MCF 10A (cell line): Measurements from ENCODE around the gene AUH. TPM values are rescaled to one million over a fixed set of nuclear protein-coding genes. Genes with fewer than 3 reads are reported as not detected.
A peak's percentile ranks its signal among the peaks of the same experiment; 100 is the strongest.

Experiments used
- BruUV-seq: library from RNA; stranded (reverse); fragments of 400-500 nt; replicated peaks from 2 replicates; lab custom pipeline; 2021; lab: Mats Ljungman, UMichigan
- CTCF ChIA-PET: fragments of 300-600 bp; sonication (Branson Sonifier 250); formaldehyde crosslinking; extraction: SDS; loops from one replicate; lab custom pipeline; 2021; ENCODE audit warnings: antibody characterized with exemption, inconsistent platforms; lab: Yijun Ruan, JAX
- POLR2A ChIA-PET: fragments of 300-600, 350-650 bp; sonication (Branson Sonifier 250); formaldehyde crosslinking; extraction: SDS; loops from one replicate; lab custom pipeline; 2020; ENCODE audit warnings: antibody characterized with exemption, inconsistent platforms; lab: Yijun Ruan, JAX
- DNase-seq: peaks from one replicate; pipeline ENCODE4 v3.0.0-alpha.2; 2018; ENCODE audit not compliant: unreplicated experiment
- H3K27ac Mint-ChIP-seq: one replicate; pipeline ENCODE4 v1.8.0; 2022; ENCODE audit warnings: mild to moderate bottlenecking, low read depth, mixed read lengths; ENCODE audit not compliant: unreplicated experiment
- H3K27me3 Mint-ChIP-seq: one replicate; pipeline ENCODE4 v1.8.0; 2022; ENCODE audit warnings: mixed read lengths; ENCODE audit not compliant: insufficient read depth, unreplicated experiment
- H3K36me3 Mint-ChIP-seq: one replicate; pipeline ENCODE4 v1.8.0; 2022; ENCODE audit warnings: mild to moderate bottlenecking, moderate library complexity, mixed read lengths; ENCODE audit not compliant: insufficient read depth, unreplicated experiment
- H3K4me1 Mint-ChIP-seq: one replicate; pipeline ENCODE4 v1.8.0; 2022; ENCODE audit warnings: mixed read lengths; ENCODE audit not compliant: insufficient read depth, unreplicated experiment
- H3K4me3 Mint-ChIP-seq: one replicate; pipeline ENCODE4 v1.8.0; 2022; ENCODE audit warnings: mild to moderate bottlenecking, moderate library complexity, mixed read lengths; ENCODE audit not compliant: unreplicated experiment
- H3K9me3 Mint-ChIP-seq: one replicate; pipeline ENCODE4 v1.8.0; 2022; ENCODE audit warnings: mixed read lengths; ENCODE audit not compliant: unreplicated experiment
- intact Hi-C: fragments of 100-400 bp; cut with micrococcal nuclease; formaldehyde crosslinking; loops from 2 replicates; pipeline ENCODE4 v1.14.1; 2022
- total RNA-seq: library from RNA; stranded (reverse); gene quantifications from 2 replicates; pipeline ENCODE4 v1.2.3, GENCODE V29; 2022
- TF ChIP-seq, protein P1 (sequence below): fragments of 200-600 bp; IDR thresholded peaks from one replicate; pipeline ENCODE4 v1.8.0; 2022; ENCODE audit warnings: antibody characterized with exemption, mild to moderate bottlenecking; ENCODE audit not compliant: unreplicated experiment

The AUH gene
- total RNA-seq, 1 experiment from 2014 or later, result 20.9 TPM

DNA sequence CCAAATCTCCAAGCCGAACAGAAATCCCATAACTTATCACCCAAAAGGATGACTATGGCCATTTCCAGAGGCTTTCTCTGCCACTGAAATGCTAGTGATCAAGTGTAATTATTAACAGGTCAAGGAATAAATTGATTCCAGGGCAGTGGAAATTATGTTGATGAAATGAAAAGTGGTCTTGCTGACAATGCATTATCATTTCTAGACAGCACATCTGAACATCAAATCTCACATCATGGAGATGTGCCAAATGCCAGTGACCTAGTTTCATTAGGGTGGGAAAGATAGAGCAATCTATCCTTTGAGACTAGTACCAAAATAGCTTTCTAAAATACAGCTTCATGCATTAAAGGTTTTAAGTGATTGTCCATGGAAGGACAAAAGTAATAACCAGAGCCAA, 86.1 kb downstream of the AUH start:
- TF ChIP-seq, protein P1, sequence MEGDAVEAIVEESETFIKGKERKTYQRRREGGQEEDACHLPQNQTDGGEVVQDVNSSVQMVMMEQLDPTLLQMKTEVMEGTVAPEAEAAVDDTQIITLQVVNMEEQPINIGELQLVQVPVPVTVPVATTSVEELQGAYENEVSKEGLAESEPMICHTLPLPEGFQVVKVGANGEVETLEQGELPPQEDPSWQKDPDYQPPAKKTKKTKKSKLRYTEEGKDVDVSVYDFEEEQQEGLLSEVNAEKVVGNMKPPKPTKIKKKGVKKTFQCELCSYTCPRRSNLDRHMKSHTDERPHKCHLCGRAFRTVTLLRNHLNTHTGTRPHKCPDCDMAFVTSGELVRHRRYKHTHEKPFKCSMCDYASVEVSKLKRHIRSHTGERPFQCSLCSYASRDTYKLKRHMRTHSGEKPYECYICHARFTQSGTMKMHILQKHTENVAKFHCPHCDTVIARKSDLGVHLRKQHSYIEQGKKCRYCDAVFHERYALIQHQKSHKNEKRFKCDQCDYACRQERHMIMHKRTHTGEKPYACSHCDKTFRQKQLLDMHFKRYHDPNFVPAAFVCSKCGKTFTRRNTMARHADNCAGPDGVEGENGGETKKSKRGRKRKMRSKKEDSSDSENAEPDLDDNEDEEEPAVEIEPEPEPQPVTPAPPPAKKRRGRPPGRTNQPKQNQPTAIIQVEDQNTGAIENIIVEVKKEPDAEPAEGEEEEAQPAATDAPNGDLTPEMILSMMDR, result no peak
- no peak overlapping the region for H3K4me3 Mint-ChIP-seq
- BruUV-seq, result no TSS peak
- no peak for DNase-seq
- no peak overlapping the region for H3K27ac Mint-ChIP-seq
- ChIA-PET CTCF (interaction anchor here (0.6 kb wide), 1 partner anchor 455 kb away, joined by 3 read pairs; no protein-coding TSS in a partner anchor), POLR2A (interaction anchor here (1.2 kb wide), 1 partner anchor 26 kb away, joined by 3 read pairs; no protein-coding TSS in a partner anchor)
- intact Hi-C loops, result loop anchor here (10.0 kb wide), 1 partner anchor 149 kb away; the partner anchor contains the start of gene NFIL3
- no peaks in the 10 kb centered on the region for H3K27me3 Mint-ChIP-seq
- no peaks in the 10 kb centered on the region for H3K36me3 Mint-ChIP-seq
- no peaks in the 10 kb centered on the region for H3K9me3 Mint-ChIP-seq
- H3K4me1 Mint-ChIP-seq, result peaks cover 4% of the 10 kb centered on the region

DNA sequence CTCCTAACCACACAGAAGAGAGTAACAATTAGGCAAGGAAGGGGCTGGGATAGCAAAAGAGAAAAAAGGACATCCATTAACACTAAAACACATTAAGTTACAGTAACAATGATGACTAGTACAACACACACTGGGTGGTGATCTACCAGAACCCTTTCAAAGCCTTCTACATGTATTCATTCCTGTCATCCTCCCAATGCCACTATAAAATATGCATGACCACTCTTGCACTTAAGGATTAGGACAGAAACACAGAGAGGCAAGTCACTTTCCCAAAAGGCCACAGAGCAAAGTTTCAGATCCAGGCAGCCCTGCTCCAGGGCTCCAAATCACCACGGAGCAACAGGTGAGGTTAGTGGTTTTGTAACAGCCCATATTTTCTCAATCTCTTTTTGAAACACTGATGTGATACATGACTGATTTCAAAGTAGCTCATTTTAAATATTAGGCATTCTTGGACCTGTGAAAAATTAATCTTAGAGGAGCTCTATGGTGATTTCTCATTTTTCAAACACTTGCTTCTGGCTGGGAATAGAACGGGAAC, 86.7 kb downstream of the AUH start:
- CTCF ChIA-PET, result interaction anchor here (0.6 kb wide), 2 partner anchors 244 to 455 kb away, joined by 3 read pairs; no protein-coding TSS in a partner anchor
- intact Hi-C loops, result loop anchor here (10.0 kb wide), 1 partner anchor 150 kb away; the partner anchor contains the start of gene NFIL3

DNA sequence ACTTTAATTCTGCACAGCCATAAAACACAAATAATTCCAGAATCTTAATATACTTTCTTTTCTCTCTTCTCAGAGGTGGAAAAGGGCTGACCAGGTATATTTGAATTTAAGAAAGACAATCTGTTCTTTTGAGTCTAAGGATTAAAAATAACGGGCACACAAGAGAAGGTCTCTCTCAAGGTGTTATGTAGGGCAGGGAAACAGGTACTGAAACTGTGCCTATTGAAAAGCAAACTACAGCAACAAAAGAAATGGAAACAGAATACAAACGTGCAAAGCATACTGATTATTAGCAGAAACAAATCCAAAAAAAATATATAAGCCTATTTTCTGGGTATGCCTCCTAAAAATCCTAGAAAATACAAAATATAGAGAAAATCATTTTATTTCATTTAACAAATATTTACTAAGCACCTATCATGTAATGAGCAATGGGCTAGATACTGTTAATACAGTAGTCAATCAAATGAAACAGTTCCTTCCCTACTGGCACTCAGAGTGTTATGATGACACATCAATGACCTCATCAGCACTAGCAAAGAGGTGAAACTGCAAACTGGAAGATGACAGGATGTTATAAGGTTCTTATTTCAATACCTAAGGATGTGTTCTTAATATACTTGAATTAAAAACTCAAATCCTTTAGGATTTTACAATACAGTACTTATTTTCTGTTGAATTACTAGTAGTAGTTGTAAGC, 87.7 kb downstream of the AUH start:
- no peaks in the 10 kb centered on the region for H3K9me3 Mint-ChIP-seq
- POLR2A ChIA-PET, result interaction anchor here (1.2 kb wide), 1 partner anchor 76 kb away, joined by 5 read pairs; no protein-coding TSS in a partner anchor
- intact Hi-C loops, result loop anchor here (10.0 kb wide), 1 partner anchor 151 kb away; the partner anchor contains the start of gene NFIL3

More for the DNA sequence above, 86.7 kb downstream of the AUH start:
- Mint-ChIP-seq H3K4me3 (no peak overlapping the region), H3K27ac (no peak overlapping the region), H3K36me3 (no peaks in the 10 kb centered on the region), H3K27me3 (no peaks in the 10 kb centered on the region), H3K4me1 (peaks cover 4% of the 10 kb centered on the region), H3K9me3 (no peaks in the 10 kb centered on the region)
- no TSS peak for BruUV-seq
- TF ChIP-seq, protein P1, result no peak
- DNase-seq, result no peak
- POLR2A ChIA-PET, result interaction anchor here (1.2 kb wide), 2 partner anchors 27 to 77 kb away, joined by 3 to 5 read pairs; no protein-coding TSS in a partner anchor

More for the DNA sequence above, 87.7 kb downstream of the AUH start:
- CTCF ChIA-PET, result no interaction called here
- TF ChIP-seq, protein P1, result no peak
- DNase-seq, result peak; percentile 55
- no peak overlapping the region for H3K4me3 Mint-ChIP-seq
- H3K4me1 Mint-ChIP-seq, result peaks cover 4% of the 10 kb centered on the region
- H3K36me3 Mint-ChIP-seq, result no peaks in the 10 kb centered on the region
- H3K27ac Mint-ChIP-seq, result no peak overlapping the region
- H3K27me3 Mint-ChIP-seq, result no peaks in the 10 kb centered on the region
- BruUV-seq, result no TSS peak
